Activated naive CD8-positive, alpha-beta T cell treated with anti-CD3 and anti-CD28 coated beads for 36 hours (primary cell): ENCODE data around the gene CCR4. TPM values are rescaled to one million over a fixed set of nuclear protein-coding genes. Genes with fewer than 3 reads are reported as not detected.
"Not testable (repeated sequence)": the region's sequence is repeated elsewhere in the genome, so short reads cannot be mapped to it uniquely, and the experiment has no call there.

Experiments
- DNase-seq: peaks from one replicate; pipeline ENCODE4 v3.0.0; 2021
- H3K27ac Mint-ChIP-seq: one replicate; pipeline ENCODE4 v1.8.0; 2022; ENCODE audit warnings: mild to moderate bottlenecking, moderate library complexity, mixed read lengths
- H3K27me3 Mint-ChIP-seq: one replicate; pipeline ENCODE4 v1.8.0; 2022; ENCODE audit warnings: mild to moderate bottlenecking, mixed read lengths
- H3K36me3 Mint-ChIP-seq: one replicate; pipeline ENCODE4 v1.8.0; 2021; ENCODE audit warnings: mild to moderate bottlenecking, mixed read lengths
- H3K4me1 Mint-ChIP-seq: one replicate; pipeline ENCODE4 v1.8.0; 2021; ENCODE audit warnings: mixed read lengths
- H3K4me3 Mint-ChIP-seq: one replicate; pipeline ENCODE4 v1.8.0; 2022; ENCODE audit warnings: mild to moderate bottlenecking, moderate library complexity, mixed read lengths
- H3K9me3 Mint-ChIP-seq: one replicate; pipeline ENCODE4 v1.8.0; 2022; ENCODE audit warnings: mixed read lengths
- total RNA-seq, 2 experiments: library from RNA; stranded (reverse); gene quantifications; one replicate each; pipeline ENCODE4 v1.2.3, GENCODE V29; 2021

Gene CCR4
- total RNA-seq = 1 to 10 TPM; 8.1 to 8.8 TPM

DNA sequence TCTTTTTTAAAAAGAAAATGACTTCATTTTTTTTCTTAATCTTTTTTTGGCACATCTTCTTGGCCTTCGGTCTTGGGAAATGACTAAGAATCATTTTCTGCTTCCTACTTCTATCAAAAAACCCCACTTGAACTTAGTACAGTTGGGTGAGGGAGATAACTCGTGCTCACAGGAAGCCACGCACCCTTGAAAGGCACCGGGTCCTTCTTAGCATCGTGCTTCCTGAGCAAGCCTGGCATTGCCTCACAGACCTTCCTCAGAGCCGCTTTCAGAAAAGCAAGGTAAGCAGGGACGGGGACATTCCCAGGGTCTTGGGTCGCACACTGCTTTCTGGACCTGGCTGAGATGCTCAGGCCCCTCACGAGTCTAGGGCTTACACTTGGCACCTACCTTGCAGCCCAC, at the start of gene CCR4:
CCR4 (plus strand) TSS at position 235 of the 402 bp plus-strand sequence. CDS start 1,779 bp downstream, outside the sequence.
- H3K4me1 Mint-ChIP-seq = peaks cover 35% of the 10 kb centered on the region
- DNase-seq = peak; percentile 21
- H3K4me3 Mint-ChIP-seq = peak within 1 kb of the TSS; percentile 64
- peaks cover 14% of the 10 kb centered on the region for H3K27me3 Mint-ChIP-seq
- H3K9me3 Mint-ChIP-seq = no peaks in the 10 kb centered on the region
- H3K27ac Mint-ChIP-seq = peak within 1 kb of the TSS; percentile 83
- H3K36me3 Mint-ChIP-seq = peaks cover 1% of the 10 kb centered on the region

- not testable (repeated sequence) for H3K9me3 Mint-ChIP-seq
Measured at GRCh38 chr3:32902887-32903371, 48.5 kb upstream of the CCR4 start.

GRCh38 chr3:32903953-32904352, 47.5 kb upstream of the CCR4 start:
- Mint-ChIP-seq H3K27ac (no peak overlapping the region), H3K9me3 (no peaks in the 10 kb centered on the region), H3K36me3 (no peaks in the 10 kb centered on the region), H3K4me3 (no peak overlapping the region), H3K4me1 (peaks cover 5% of the 10 kb centered on the region), H3K27me3 (peaks cover 15% of the 10 kb centered on the region)
- no peak for DNase-seq

More at GRCh38 chr3:32902887-32903371, 48.5 kb upstream of the CCR4 start:
- Mint-ChIP-seq H3K27me3 (peaks cover 15% of the 10 kb centered on the region), H3K4me3 (peak overlapping the region; percentile 66)
- not testable (repeated sequence) for H3K27ac Mint-ChIP-seq, H3K36me3 Mint-ChIP-seq, H3K4me1 Mint-ChIP-seq
- peak; percentile 57 for DNase-seq

DNA sequence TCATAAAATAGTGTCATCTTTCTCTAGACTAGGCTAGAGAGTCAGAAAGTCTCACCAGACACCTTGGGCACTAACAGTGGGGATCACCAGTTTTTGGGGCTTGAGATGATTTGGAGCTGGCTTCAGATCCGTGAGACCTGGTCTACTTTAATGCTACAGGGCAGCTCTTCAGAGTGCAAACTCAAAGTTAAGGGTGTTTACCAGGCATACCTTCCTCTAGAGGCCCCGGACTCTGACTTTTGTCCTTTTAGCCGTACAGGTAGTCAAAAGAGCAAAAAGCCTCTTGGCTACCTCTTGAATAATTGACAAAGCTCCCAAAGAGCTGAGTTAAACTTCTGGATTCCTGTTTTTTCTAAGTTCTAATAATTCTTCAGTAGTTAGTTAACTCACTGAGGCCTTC, 41.4 kb upstream of the CCR4 start:
- Mint-ChIP-seq H3K36me3 (no peaks in the 10 kb centered on the region), H3K4me3 (no peak overlapping the region), H3K9me3 (no peaks in the 10 kb centered on the region), H3K4me1 (no peaks in the 10 kb centered on the region), H3K27me3 (no peaks in the 10 kb centered on the region), H3K27ac (no peak overlapping the region)
- no peak for DNase-seq

GRCh38 chr3:32910954-32911353, 40.5 kb upstream of the CCR4 start:
- Mint-ChIP-seq H3K4me3 (no peak overlapping the region), H3K36me3 (no peaks in the 10 kb centered on the region), H3K4me1 (no peaks in the 10 kb centered on the region), H3K27me3 (no peaks in the 10 kb centered on the region), H3K9me3 (peaks cover under 1% of the 10 kb centered on the region), H3K27ac (no peak overlapping the region)
- DNase-seq = no peak

- Mint-ChIP-seq H3K9me3 (peaks cover 7% of the 10 kb centered on the region), H3K36me3 (no peaks in the 10 kb centered on the region), H3K4me3 (no peak overlapping the region), H3K4me1 (no peaks in the 10 kb centered on the region), H3K27me3 (no peaks in the 10 kb centered on the region), H3K27ac (no peak overlapping the region)
- DNase-seq = no peak
Measured at GRCh38 chr3:32912046-32912445, 39.4 kb upstream of the CCR4 start.

DNA sequence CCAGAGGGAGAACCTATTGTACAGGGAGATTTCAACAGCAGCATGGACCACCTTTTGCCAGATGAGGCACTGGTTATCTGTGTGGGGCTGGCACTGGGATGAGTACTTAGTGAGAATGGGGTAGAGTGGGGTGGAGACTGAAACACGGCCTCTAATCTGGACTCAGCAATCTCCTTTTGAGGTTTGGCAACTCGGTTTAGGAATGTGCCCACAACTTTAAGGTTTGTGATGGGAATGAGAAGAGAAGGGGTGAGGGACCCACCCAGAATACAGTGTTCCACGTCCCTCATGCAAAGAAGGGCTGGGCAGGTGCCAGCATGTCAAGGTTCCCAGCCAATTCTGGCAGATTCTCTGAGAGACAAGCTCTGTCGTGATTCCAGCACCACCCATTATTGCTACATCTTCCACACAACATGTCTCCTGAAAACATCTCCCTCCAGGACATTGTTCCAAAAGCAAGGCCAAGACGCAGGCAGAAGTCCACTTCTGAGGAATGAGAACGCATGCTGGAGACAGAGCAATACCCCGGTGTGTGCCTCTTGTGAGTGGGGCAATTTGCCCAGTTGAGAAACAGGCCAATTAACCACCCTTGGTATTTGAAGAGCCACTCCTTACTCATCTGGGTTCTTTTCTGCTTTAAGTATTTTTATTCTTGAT, 37.5 kb upstream of the CCR4 start:
- Mint-ChIP-seq H3K4me1 (no peaks in the 10 kb centered on the region), H3K27me3 (no peaks in the 10 kb centered on the region), H3K36me3 (no peaks in the 10 kb centered on the region), H3K4me3 (no peak overlapping the region), H3K27ac (no peak overlapping the region), H3K9me3 (peaks cover 15% of the 10 kb centered on the region)
- DNase-seq = no peak

GRCh38 chr3:32919920-32920319, 31.5 kb upstream of the CCR4 start:
- Mint-ChIP-seq H3K27me3 (no peaks in the 10 kb centered on the region), H3K9me3 (peaks cover 15% of the 10 kb centered on the region), H3K36me3 (no peaks in the 10 kb centered on the region), H3K4me3 (no peak overlapping the region), H3K27ac (no peak overlapping the region), H3K4me1 (no peaks in the 10 kb centered on the region)
- no peak for DNase-seq

- Mint-ChIP-seq H3K27me3 (peaks cover 4% of the 10 kb centered on the region), H3K9me3 (peaks cover 7% of the 10 kb centered on the region), H3K27ac (no peak overlapping the region), H3K4me3 (no peak overlapping the region), H3K36me3 (no peaks in the 10 kb centered on the region), H3K4me1 (no peaks in the 10 kb centered on the region)
- DNase-seq = no peak
Measured at GRCh38 chr3:32922078-32922477, 29.4 kb upstream of the CCR4 start.

DNA sequence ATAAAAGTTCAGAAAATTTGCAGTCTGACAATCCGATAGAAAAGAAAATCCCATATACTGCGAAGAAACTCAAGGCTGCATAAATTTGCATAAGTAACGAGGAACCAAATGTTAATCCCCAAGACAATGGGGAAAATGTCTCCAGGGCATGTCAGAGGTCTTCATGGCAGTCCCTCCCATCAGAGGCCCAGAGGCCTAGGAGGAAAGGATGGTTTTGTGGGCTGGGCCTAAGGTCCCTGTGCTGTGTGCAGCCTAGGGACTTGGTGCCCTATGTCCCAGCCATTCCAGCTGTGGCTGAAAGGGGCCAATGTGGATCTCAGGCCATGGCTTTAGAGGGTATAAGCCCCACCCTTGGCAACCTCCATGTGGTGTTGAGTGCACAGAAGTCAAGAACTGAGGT, 21.3 kb upstream of the CCR4 start:
- H3K27me3 Mint-ChIP-seq = peaks cover 10% of the 10 kb centered on the region
- peaks cover 3% of the 10 kb centered on the region for H3K36me3 Mint-ChIP-seq
- DNase-seq = no peak
- H3K4me1 Mint-ChIP-seq = no peaks in the 10 kb centered on the region
- no peak overlapping the region for H3K4me3 Mint-ChIP-seq
- no peaks in the 10 kb centered on the region for H3K9me3 Mint-ChIP-seq
- no peak overlapping the region for H3K27ac Mint-ChIP-seq

DNA sequence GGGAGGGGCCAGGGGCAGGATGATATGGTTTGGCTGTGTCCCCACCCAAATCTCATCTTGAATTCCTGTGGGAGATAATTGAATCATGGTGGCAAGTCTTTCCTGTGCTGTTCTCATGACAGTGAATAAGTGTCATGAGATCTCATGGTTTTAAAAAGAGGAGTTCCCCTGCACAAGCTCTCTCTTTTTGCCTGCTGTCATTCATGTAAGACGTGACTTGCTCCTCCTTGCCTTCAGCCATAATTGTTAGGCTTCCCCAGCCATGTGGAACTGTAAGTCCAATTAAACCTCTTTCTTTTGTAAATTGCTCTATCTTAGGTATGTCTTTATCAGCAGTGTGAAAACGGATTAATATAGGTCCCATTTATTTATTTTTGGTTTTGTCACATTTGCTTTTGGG, 20.2 kb upstream of the CCR4 start:
- H3K27me3 Mint-ChIP-seq, H3K4me1 Mint-ChIP-seq, H3K36me3 Mint-ChIP-seq, H3K4me3 Mint-ChIP-seq, DNase-seq, H3K27ac Mint-ChIP-seq, H3K9me3 Mint-ChIP-seq: not testable (repeated sequence)

DNA sequence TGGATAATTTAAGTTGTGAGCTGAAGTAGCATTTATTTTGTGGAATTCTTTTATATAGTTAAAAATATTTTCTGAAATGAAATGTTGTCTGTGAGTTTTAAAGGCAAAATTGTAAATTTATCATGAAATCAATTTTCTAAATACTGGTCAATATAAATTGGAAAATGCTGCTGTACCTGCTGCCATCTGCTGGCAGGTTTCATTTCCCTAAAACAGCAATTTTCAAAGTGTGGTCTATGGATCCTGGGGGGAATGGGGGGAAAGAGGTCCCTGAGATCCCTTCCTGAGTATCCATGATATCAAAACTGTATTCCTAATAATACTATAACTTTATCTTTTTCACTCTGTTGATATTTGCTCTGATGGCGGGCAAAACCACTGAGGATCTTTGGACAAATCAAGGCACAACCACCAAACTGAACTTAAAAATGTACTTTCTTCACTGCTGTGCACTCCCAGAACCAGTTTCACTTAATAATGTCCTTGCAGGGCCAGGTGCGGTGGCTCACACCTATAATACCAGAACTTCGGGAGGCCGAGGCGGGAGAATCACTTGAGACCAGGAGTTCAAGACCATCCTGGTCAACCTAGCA, 17.2 kb upstream of the CCR4 start:
- no peaks in the 10 kb centered on the region for H3K9me3 Mint-ChIP-seq

GRCh38 chr3:32937331-32937730, 14.1 kb upstream of the CCR4 start:
- H3K4me1 Mint-ChIP-seq = no peaks in the 10 kb centered on the region
- no peak overlapping the region for H3K27ac Mint-ChIP-seq
- DNase-seq = no peak
- H3K36me3 Mint-ChIP-seq = no peaks in the 10 kb centered on the region
- no peaks in the 10 kb centered on the region for H3K9me3 Mint-ChIP-seq
- H3K27me3 Mint-ChIP-seq = no peaks in the 10 kb centered on the region
- no peak overlapping the region for H3K4me3 Mint-ChIP-seq

More for the DNA sequence above, 17.2 kb upstream of the CCR4 start:
- Mint-ChIP-seq H3K27ac (no peak overlapping the region), H3K4me3 (no peak overlapping the region), H3K27me3 (no peaks in the 10 kb centered on the region), H3K4me1 (no peaks in the 10 kb centered on the region), H3K36me3 (peaks cover 3% of the 10 kb centered on the region)
- no peak for DNase-seq

DNA sequence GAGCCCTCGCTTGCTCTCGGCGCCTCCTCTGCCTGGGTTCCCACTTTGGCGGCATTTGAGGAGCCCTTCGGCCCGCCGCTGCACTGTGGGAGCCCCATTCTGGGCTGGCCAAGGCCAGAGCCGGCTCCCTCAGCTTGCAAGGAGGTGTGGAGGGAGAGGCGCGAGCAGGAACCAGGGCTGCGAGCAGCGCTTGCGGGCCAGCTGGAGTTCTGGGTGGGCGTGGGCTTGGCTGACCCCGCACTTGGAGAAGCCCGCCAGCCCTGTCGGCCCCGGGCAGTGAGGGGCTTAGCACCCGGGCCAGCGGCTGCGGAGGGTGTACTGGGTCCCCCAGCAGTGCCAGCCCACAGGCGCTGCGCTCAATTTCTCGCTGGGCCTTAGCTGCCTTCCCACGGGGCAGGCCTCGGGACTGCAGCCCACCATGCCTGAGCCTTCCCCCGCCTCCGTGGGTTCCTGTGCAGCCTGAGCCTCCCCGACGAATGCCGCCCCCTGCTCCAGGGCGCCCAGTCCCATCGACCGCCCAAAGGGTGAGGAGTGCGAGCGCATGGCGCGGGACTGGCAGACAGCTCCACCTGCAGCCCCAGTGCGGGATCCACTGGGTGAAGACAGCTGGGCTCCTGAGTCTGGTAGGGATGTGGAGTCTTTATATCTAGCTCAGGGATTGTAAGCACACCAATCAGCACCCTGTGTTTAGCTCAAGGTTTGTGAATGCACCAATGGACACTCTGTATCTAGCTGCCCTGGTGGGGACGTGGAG, 11.7 kb upstream of the CCR4 start:
- DNase-seq, H3K4me3 Mint-ChIP-seq, H3K27ac Mint-ChIP-seq, H3K4me1 Mint-ChIP-seq, H3K36me3 Mint-ChIP-seq, H3K9me3 Mint-ChIP-seq, H3K27me3 Mint-ChIP-seq: not testable (repeated sequence)

- no peak overlapping the region for H3K27ac Mint-ChIP-seq
Measured at GRCh38 chr3:32940726-32941125, 10.7 kb upstream of the CCR4 start.

More at GRCh38 chr3:32940726-32941125, 10.7 kb upstream of the CCR4 start:
- no peaks in the 10 kb centered on the region for H3K9me3 Mint-ChIP-seq
- no peak for DNase-seq
- H3K36me3 Mint-ChIP-seq = no peaks in the 10 kb centered on the region
- no peak overlapping the region for H3K4me3 Mint-ChIP-seq
- no peaks in the 10 kb centered on the region for H3K27me3 Mint-ChIP-seq
- H3K4me1 Mint-ChIP-seq = no peaks in the 10 kb centered on the region
